ENCODE measurements around the gene CIP2A.

GRCh38 chr3:108524537-108524936, 64.7 kb downstream of the CIP2A start:
- TF ChIP-seq, protein P1, sequence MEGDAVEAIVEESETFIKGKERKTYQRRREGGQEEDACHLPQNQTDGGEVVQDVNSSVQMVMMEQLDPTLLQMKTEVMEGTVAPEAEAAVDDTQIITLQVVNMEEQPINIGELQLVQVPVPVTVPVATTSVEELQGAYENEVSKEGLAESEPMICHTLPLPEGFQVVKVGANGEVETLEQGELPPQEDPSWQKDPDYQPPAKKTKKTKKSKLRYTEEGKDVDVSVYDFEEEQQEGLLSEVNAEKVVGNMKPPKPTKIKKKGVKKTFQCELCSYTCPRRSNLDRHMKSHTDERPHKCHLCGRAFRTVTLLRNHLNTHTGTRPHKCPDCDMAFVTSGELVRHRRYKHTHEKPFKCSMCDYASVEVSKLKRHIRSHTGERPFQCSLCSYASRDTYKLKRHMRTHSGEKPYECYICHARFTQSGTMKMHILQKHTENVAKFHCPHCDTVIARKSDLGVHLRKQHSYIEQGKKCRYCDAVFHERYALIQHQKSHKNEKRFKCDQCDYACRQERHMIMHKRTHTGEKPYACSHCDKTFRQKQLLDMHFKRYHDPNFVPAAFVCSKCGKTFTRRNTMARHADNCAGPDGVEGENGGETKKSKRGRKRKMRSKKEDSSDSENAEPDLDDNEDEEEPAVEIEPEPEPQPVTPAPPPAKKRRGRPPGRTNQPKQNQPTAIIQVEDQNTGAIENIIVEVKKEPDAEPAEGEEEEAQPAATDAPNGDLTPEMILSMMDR (conservative IDR thresholded peaks at IDR 0.05; ENCODE audit: low read depth, low read length): no peak
- TF ChIP-seq RFX5 (IDR thresholded peaks at IDR 0.05; ENCODE audit: low read depth, low read length): no peak
- TF ChIP-seq POLR2A (IDR thresholded peaks at IDR 0.05; ENCODE audit: low read depth, low read length): no peak
- TF ChIP-seq RAD21 (IDR thresholded peaks at IDR 0.05; ENCODE audit: low read length): no peak
- no peak for TF ChIP-seq CEBPB (IDR thresholded peaks at IDR 0.05; ENCODE audit: low read depth, low read length)
